PC-3 (cell line): ENCODE data around the gene C8A. TPM values are rescaled to one million over a fixed set of nuclear protein-coding genes. Genes with fewer than 3 reads are reported as not detected.

Source experiments
- ATAC-seq: fragments of 200-7000 bp; cut with Tn5 transposase; 2 replicates; pipeline ENCODE4 v1.9.1; 2020; ENCODE audit warnings: mild to moderate bottlenecking, moderate library complexity
- BruUV-seq: library from RNA; stranded (reverse); fragments of 400-500 nt; replicated peaks from 2 replicates; lab custom pipeline; 2021; lab: Mats Ljungman, UMichigan
- CTCF ChIA-PET: fragments of 300-600 bp; sonication (Branson Sonifier 250); formaldehyde crosslinking; loops from one replicate; lab custom pipeline; 2022; ENCODE audit warnings: antibody characterized with exemption; lab: Charles Lee
- POLR2A ChIA-PET: fragments of 300-600 bp; sonication (Branson Sonifier 250); formaldehyde crosslinking; loops from one replicate; lab custom pipeline; 2022; ENCODE audit warnings: antibody characterized with exemption; ENCODE audit not compliant: unreplicated experiment; lab: Charles Lee
- DNase-seq: peaks from one replicate; pipeline ENCODE4 v3.0.0-alpha.2; 2015
- H2AFZ ChIP-seq: fragments of 300-600 bp; sonication (generic); 2 replicates; pipeline ENCODE4 v1.6.0; 2016; ENCODE audit warnings: antibody characterized with exemption, low read length
- H3F3A ChIP-seq: fragments of 300-600 bp; sonication (generic); one replicate; pipeline ENCODE4 v1.6.0; 2017; ENCODE audit warnings: antibody characterized with exemption, low read length, control low read depth, mild to moderate bottlenecking; ENCODE audit not compliant: unreplicated experiment
- H3K27ac ChIP-seq: fragments of 300-600 bp; sonication (generic); 2 replicates; pipeline ENCODE4 v1.5.1; 2016; ENCODE audit warnings: mild to moderate bottlenecking, low read length
- H3K27me3 ChIP-seq: fragments of 300-600 bp; sonication (generic); 2 replicates; pipeline ENCODE4 v1.6.1; 2016; ENCODE audit warnings: low read length, mixed read lengths
- H3K36me3 ChIP-seq: fragments of 300-600 bp; sonication (generic); 2 replicates; pipeline ENCODE4 v1.6.1; 2016; ENCODE audit warnings: low read depth, mixed run types, low read length, mixed read lengths
- H3K4me1 ChIP-seq: fragments of 300-600 bp; sonication (generic); 2 replicates; pipeline ENCODE4 v1.5.1; 2016; ENCODE audit warnings: low read length; ENCODE audit not compliant: insufficient read depth
- H3K4me2 ChIP-seq: fragments of 300-600 bp; sonication (generic); 2 replicates; pipeline ENCODE4 v1.6.0; 2016; ENCODE audit warnings: low read length
- H3K4me3 ChIP-seq: fragments of 300-600 bp; sonication (generic); 2 replicates; pipeline ENCODE4 v1.5.1; 2016; ENCODE audit warnings: mild to moderate bottlenecking, low read length, mixed read lengths
- H3K79me2 ChIP-seq: fragments of 300-600 bp; sonication (generic); 2 replicates; pipeline ENCODE4 v1.6.1; 2017; ENCODE audit warnings: low read length, mixed read lengths
- H3K9ac ChIP-seq: fragments of 300-600 bp; sonication (generic); 2 replicates; pipeline ENCODE4 v1.6.0; 2016; ENCODE audit warnings: mild to moderate bottlenecking, low read length
- H3K9me2 ChIP-seq: fragments of 300-600 bp; sonication (generic); replicated peaks from 2 replicates; pipeline ENCODE4 v1.6.1; 2016; ENCODE audit warnings: mixed run types, low read length, mixed read lengths
- H3K9me3 ChIP-seq: fragments of 300-600 bp; sonication (generic); 2 replicates; pipeline ENCODE4 v1.6.1; 2016; ENCODE audit warnings: low read length, mixed read lengths
- H4K20me1 ChIP-seq: fragments of 300-600 bp; sonication (generic); 2 replicates; pipeline ENCODE4 v1.6.1; 2016; ENCODE audit warnings: low read length, mixed read lengths
- CTCF ChIP-seq: fragments of 300-600 bp; sonication (generic); conservative IDR thresholded peaks from 2 replicates; pipeline ENCODE4 v1.5.1; 2017; ENCODE audit warnings: antibody characterized with exemption, low read depth, mild to moderate bottlenecking, low read length
- EZH2 ChIP-seq: fragments of 300-600 bp; sonication (generic); IDR thresholded peaks from one replicate; pipeline ENCODE4 v1.6.1; 2017; ENCODE audit warnings: antibody characterized with exemption, mild to moderate bottlenecking, low read length; ENCODE audit not compliant: unreplicated experiment
- EZH2phosphoT487 ChIP-seq: fragments of 300-600 bp; sonication (generic); IDR thresholded peaks from 2 replicates; pipeline ENCODE4 v1.6.1; 2018; ENCODE audit warnings: mild to moderate bottlenecking, antibody characterized with exemption, low read length, borderline replicate concordance
- intact Hi-C: fragments of 100-400 bp; cut with micrococcal nuclease; formaldehyde crosslinking; loops from 2 replicates; pipeline ENCODE4 v1.9.0; 2023
- total RNA-seq: library from RNA; depleted of rRNA; stranded (reverse); fragments of >200 nt; gene quantifications from 2 replicates; pipeline ENCODE4 v1.2.3, GENCODE V29; 2014

C8A gene
- total RNA-seq, 1 experiment from 2014 or later, result not detected

GRCh38 chr1:56933606-56934005 lies 79.0 kb downstream of the C8A start:
- DNase-seq (no peak), ATAC-seq (no peak)
- no TSS peak for BruUV-seq
- TF ChIP-seq EZH2phosphoT487 (no peak), EZH2 (no peak), CTCF (no peak)
- no peak overlapping the region for H3K4me2 ChIP-seq
- no peak overlapping the region for H3K27ac ChIP-seq
- H4K20me1 ChIP-seq, result no peaks in the 10 kb centered on the region
- no peaks in the 10 kb centered on the region for H3K4me1 ChIP-seq
- no peaks in the 10 kb centered on the region for H3K9me3 ChIP-seq
- no peak overlapping the region for H3K4me3 ChIP-seq
- intact Hi-C loops, result no loop called here
- ChIA-PET POLR2A (no interaction called here), CTCF (no interaction called here)
- no peaks in the 10 kb centered on the region for H3K9me2 ChIP-seq
- H3K36me3 ChIP-seq, result no peaks in the 10 kb centered on the region
- no peak overlapping the region for H3K9ac ChIP-seq
- peaks cover 3% of the 10 kb centered on the region; the same call in 1 of the 2 replicates for H3K27me3 ChIP-seq
- no peaks in the 10 kb centered on the region for H3K79me2 ChIP-seq
- no peaks in the 10 kb centered on the region for H3F3A ChIP-seq
- H2AFZ ChIP-seq, result no peak overlapping the region

GRCh38 chr1:56934430-56935060 lies 79.9 kb downstream of the C8A start:
- no peaks in the 10 kb centered on the region for H3K9me3 ChIP-seq
- no peaks in the 10 kb centered on the region for H3K4me1 ChIP-seq
- no peak overlapping the region for H3K9ac ChIP-seq
- intact Hi-C loops, result no loop called here
- no TSS peak for BruUV-seq
- no peaks in the 10 kb centered on the region for H4K20me1 ChIP-seq
- H2AFZ ChIP-seq, result no peak overlapping the region
- TF ChIP-seq EZH2phosphoT487 (no peak), CTCF (no peak), EZH2 (no peak)
- H3K4me2 ChIP-seq, result no peak overlapping the region
- no peak overlapping the region for H3K27ac ChIP-seq
- DNase-seq, result no peak
- no peaks in the 10 kb centered on the region for H3K9me2 ChIP-seq
- POLR2A ChIA-PET, result no interaction called here
- CTCF ChIA-PET, result no interaction called here
- no peaks in the 10 kb centered on the region for H3F3A ChIP-seq
- peaks cover 8% of the 10 kb centered on the region for H3K27me3 ChIP-seq
- no peak overlapping the region for H3K4me3 ChIP-seq
- no peaks in the 10 kb centered on the region for H3K79me2 ChIP-seq
- ATAC-seq, result no peak
- no peaks in the 10 kb centered on the region for H3K36me3 ChIP-seq

- no peak for DNase-seq
- no peaks in the 10 kb centered on the region for H3K9me3 ChIP-seq
- no peaks in the 10 kb centered on the region for H3F3A ChIP-seq
- H3K9ac ChIP-seq, result no peak overlapping the region
- POLR2A ChIA-PET, result no interaction called here
- TF ChIP-seq EZH2phosphoT487 (no peak), EZH2 (no peak), CTCF (no peak)
- BruUV-seq, result no TSS peak
- peaks cover 8% of the 10 kb centered on the region for H3K27me3 ChIP-seq
- ATAC-seq, result no peak
- H3K4me2 ChIP-seq, result no peak overlapping the region
- H2AFZ ChIP-seq, result no peak overlapping the region
- no peak overlapping the region for H3K27ac ChIP-seq
- intact Hi-C loops, result no loop called here
- H3K9me2 ChIP-seq, result no peaks in the 10 kb centered on the region
- CTCF ChIA-PET, result no interaction called here
- H3K79me2 ChIP-seq, result no peaks in the 10 kb centered on the region
- no peaks in the 10 kb centered on the region for H3K36me3 ChIP-seq
- H3K4me3 ChIP-seq, result no peak overlapping the region
- H4K20me1 ChIP-seq, result no peaks in the 10 kb centered on the region
- H3K4me1 ChIP-seq, result no peaks in the 10 kb centered on the region
Measured at GRCh38 chr1:56938646-56939045, 84.0 kb downstream of the C8A start.
